Mammary epithelial cell (primary cell): ENCODE data around the gene LIN7A.

ENCODE experiments used
- EZH2 ChIP-seq: IDR thresholded peaks from 2 replicates; pipeline ENCODE4 v1.6.1; 2012; ENCODE audit warnings: low read length, inconsistent platforms, borderline replicate concordance
- TF ChIP-seq, protein P1 (sequence below), 2 donors: IDR thresholded peaks in 1 of 2; conservative IDR thresholded peaks in 1 of 2; 2 replicates each; pipeline ENCODE4 v1.5.1; 2011 to 2012; ENCODE audit warnings: inconsistent platforms in 2 of 2, low read length in 2 of 2, mild to moderate bottlenecking in 2 of 2, control low read depth in 1 of 2, low read depth in 1 of 2; ENCODE audit not compliant: insufficient read depth in 1 of 2; ENCODE audit errors: extremely low read depth in 1 of 2

DNA sequence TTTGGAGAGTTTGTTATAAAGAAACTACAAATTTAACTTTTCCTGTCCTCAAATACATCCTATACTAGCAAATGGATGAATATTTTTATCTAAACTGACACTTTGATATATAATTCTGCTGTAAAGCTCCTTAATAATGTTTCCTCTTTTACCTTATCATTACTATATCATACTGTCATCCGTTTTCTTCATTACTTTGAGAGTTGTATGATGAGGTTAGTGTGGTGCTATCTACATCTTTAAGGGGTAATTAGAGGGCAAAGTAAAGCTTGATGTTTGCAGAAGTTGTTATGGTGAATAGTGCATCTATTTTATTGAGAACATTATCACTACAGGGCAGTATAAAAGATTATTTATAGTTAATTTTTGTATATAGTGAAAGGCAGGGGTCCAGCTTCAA, 36.1 kb downstream of the LIN7A start:
- TF ChIP-seq, protein P1, sequence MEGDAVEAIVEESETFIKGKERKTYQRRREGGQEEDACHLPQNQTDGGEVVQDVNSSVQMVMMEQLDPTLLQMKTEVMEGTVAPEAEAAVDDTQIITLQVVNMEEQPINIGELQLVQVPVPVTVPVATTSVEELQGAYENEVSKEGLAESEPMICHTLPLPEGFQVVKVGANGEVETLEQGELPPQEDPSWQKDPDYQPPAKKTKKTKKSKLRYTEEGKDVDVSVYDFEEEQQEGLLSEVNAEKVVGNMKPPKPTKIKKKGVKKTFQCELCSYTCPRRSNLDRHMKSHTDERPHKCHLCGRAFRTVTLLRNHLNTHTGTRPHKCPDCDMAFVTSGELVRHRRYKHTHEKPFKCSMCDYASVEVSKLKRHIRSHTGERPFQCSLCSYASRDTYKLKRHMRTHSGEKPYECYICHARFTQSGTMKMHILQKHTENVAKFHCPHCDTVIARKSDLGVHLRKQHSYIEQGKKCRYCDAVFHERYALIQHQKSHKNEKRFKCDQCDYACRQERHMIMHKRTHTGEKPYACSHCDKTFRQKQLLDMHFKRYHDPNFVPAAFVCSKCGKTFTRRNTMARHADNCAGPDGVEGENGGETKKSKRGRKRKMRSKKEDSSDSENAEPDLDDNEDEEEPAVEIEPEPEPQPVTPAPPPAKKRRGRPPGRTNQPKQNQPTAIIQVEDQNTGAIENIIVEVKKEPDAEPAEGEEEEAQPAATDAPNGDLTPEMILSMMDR (conservative IDR thresholded peaks at IDR 0.05 in 1 of 2, IDR thresholded peaks at IDR 0.05 in 1 of 2; ENCODE audit: extremely low read depth in 1 of 2, insufficient read depth in 1 of 2, low read depth in 1 of 2, low read length in 2 of 2): no peak
- no peak for TF ChIP-seq EZH2
